MM.1S (cell line): ENCODE results near the gene HDAC9.

Experiments used
- DNase-seq: peaks from one replicate; pipeline ENCODE4 v3.0.0-alpha.2; 2015
- H2AFZ ChIP-seq: fragments of 300-600 bp; sonication (generic); 2 replicates; pipeline ENCODE4 v1.6.0; 2016; ENCODE audit warnings: antibody characterized with exemption, low read length
- H3F3A ChIP-seq: fragments of 300-600 bp; sonication (generic); 2 replicates; pipeline ENCODE4 v1.6.1; 2016; ENCODE audit warnings: mild to moderate bottlenecking, antibody characterized with exemption, low read length, moderate library complexity, mixed read lengths; ENCODE audit not compliant: insufficient read depth
- H3K27ac ChIP-seq: fragments of 300-600 bp; sonication (generic); 2 replicates; pipeline ENCODE4 v1.5.1; 2016; ENCODE audit warnings: mild to moderate bottlenecking, low read length
- H3K27me3 ChIP-seq: fragments of 300-600 bp; sonication (generic); replicated peaks from 2 replicates; pipeline ENCODE4 v1.6.0; 2016; ENCODE audit warnings: low read length; ENCODE audit not compliant: insufficient read depth
- H3K36me3 ChIP-seq: fragments of 300-600 bp; sonication (generic); replicated peaks from 2 replicates; pipeline ENCODE4 v1.6.1; 2016; ENCODE audit warnings: mild to moderate bottlenecking, low read length, mixed read lengths; ENCODE audit not compliant: insufficient read depth
- H3K4me1 ChIP-seq: fragments of 300-600 bp; sonication (generic); 2 replicates; pipeline ENCODE4 v1.6.1; 2016; ENCODE audit warnings: low read length, mixed read lengths
- H3K4me2 ChIP-seq: fragments of 300-600 bp; sonication (generic); 2 replicates; pipeline ENCODE4 v1.6.0; 2016; ENCODE audit warnings: low read depth, low read length
- H3K4me3 ChIP-seq: fragments of 300-600 bp; sonication (generic); 2 replicates; pipeline ENCODE4 v1.5.1; 2016; ENCODE audit warnings: low read length, mixed read lengths
- H3K79me2 ChIP-seq: fragments of 300-600 bp; sonication (generic); 2 replicates; pipeline ENCODE4 v1.6.1; 2016; ENCODE audit warnings: mixed run types, low read length, mixed read lengths
- H3K9ac ChIP-seq: fragments of 300-600 bp; sonication (generic); 2 replicates; pipeline ENCODE4 v1.6.1; 2016; ENCODE audit warnings: low read length, mixed read lengths
- H3K9me2 ChIP-seq: fragments of 300-600 bp; sonication (generic); replicated peaks from 2 replicates; pipeline ENCODE4 v1.6.1; 2016; ENCODE audit warnings: mild to moderate bottlenecking, low read length, mixed read lengths; ENCODE audit not compliant: insufficient read depth
- H3K9me3 ChIP-seq: fragments of 300-600 bp; sonication (generic); replicated peaks from 2 replicates; pipeline ENCODE4 v1.6.1; 2016; ENCODE audit warnings: mild to moderate bottlenecking, low read length, mixed read lengths; ENCODE audit not compliant: insufficient read depth
- H4K20me1 ChIP-seq: fragments of 300-600 bp; sonication (generic); 2 replicates; pipeline ENCODE4 v1.6.1; 2016; ENCODE audit warnings: mild to moderate bottlenecking, low read length, moderate library complexity, mixed read lengths; ENCODE audit not compliant: insufficient read depth
- EZH2 ChIP-seq: fragments of 300-600 bp; sonication (generic); optimal IDR thresholded peaks from 2 replicates; pipeline ENCODE3; 2017; ENCODE audit warnings: low read depth, mild to moderate bottlenecking, antibody characterized with exemption, low read length, mixed read lengths
- EZH2phosphoT487 ChIP-seq: fragments of 300-600 bp; sonication (generic); IDR thresholded peaks from 2 replicates; pipeline ENCODE4 v1.6.1; 2018; ENCODE audit warnings: antibody characterized with exemption, low read length
- TF ChIP-seq, protein P1 (sequence below): fragments of 300-600 bp; sonication (generic); IDR thresholded peaks from 2 replicates; pipeline ENCODE4 v1.5.1; 2016; ENCODE audit warnings: antibody characterized with exemption, low read length, mixed read lengths

The HDAC9 gene

DNA sequence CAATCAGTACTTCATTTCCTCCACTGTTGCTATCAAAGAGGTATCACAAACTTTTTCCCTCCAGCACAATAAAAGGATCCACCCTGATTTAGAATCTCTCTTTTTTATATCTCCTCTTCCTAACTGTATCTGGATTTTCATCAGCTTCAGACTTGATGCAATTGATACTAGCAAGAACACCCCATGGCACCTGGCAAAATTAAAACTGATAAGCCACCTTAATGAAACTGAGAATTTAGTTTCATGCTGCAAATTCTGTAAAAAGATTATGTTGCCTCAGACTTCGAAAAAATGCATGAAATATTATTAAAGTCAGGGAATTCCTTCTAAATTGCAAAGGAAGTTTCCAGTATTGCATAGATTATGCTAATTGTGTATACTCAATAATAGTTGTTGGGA lies 277.0 kb downstream of the HDAC9 start:
- DNase-seq: no peak
- TF ChIP-seq EZH2phosphoT487 (no peak), EZH2 (no peak)
- TF ChIP-seq, protein P1, sequence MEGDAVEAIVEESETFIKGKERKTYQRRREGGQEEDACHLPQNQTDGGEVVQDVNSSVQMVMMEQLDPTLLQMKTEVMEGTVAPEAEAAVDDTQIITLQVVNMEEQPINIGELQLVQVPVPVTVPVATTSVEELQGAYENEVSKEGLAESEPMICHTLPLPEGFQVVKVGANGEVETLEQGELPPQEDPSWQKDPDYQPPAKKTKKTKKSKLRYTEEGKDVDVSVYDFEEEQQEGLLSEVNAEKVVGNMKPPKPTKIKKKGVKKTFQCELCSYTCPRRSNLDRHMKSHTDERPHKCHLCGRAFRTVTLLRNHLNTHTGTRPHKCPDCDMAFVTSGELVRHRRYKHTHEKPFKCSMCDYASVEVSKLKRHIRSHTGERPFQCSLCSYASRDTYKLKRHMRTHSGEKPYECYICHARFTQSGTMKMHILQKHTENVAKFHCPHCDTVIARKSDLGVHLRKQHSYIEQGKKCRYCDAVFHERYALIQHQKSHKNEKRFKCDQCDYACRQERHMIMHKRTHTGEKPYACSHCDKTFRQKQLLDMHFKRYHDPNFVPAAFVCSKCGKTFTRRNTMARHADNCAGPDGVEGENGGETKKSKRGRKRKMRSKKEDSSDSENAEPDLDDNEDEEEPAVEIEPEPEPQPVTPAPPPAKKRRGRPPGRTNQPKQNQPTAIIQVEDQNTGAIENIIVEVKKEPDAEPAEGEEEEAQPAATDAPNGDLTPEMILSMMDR: no peak
- Histone ChIP-seq H3K4me3 (no peak overlapping the region), H3F3A (no peaks in the 10 kb centered on the region), H3K4me2 (no peak overlapping the region), H3K27me3 (no peaks in the 10 kb centered on the region), H3K4me1 (no peaks in the 10 kb centered on the region), H3K36me3 (no peaks in the 10 kb centered on the region), H3K9ac (no peak overlapping the region), H3K27ac (no peak overlapping the region), H4K20me1 (no peaks in the 10 kb centered on the region), H3K9me2 (no peaks in the 10 kb centered on the region), H3K9me3 (no peaks in the 10 kb centered on the region), H3K79me2 (no peaks in the 10 kb centered on the region), H2AFZ (no peak overlapping the region)

GRCh38 chr7:18777314-18777713 lies 281.8 kb downstream of the HDAC9 start:
- no peak overlapping the region for H3K4me2 ChIP-seq
- H4K20me1 ChIP-seq: no peaks in the 10 kb centered on the region
- no peaks in the 10 kb centered on the region for H3K27me3 ChIP-seq
- H3K9ac ChIP-seq: no peak overlapping the region
- no peak overlapping the region for H3K4me3 ChIP-seq
- no peaks in the 10 kb centered on the region for H3F3A ChIP-seq
- no peaks in the 10 kb centered on the region for H3K9me2 ChIP-seq
- no peaks in the 10 kb centered on the region for H3K4me1 ChIP-seq
- no peaks in the 10 kb centered on the region for H3K9me3 ChIP-seq
- no peaks in the 10 kb centered on the region for H3K36me3 ChIP-seq
- H2AFZ ChIP-seq: no peak overlapping the region
- TF ChIP-seq, protein P1: no peak
- no peak for TF ChIP-seq EZH2phosphoT487
- no peak for TF ChIP-seq EZH2
- H3K27ac ChIP-seq: no peak overlapping the region
- no peaks in the 10 kb centered on the region for H3K79me2 ChIP-seq
- DNase-seq: no peak

DNA sequence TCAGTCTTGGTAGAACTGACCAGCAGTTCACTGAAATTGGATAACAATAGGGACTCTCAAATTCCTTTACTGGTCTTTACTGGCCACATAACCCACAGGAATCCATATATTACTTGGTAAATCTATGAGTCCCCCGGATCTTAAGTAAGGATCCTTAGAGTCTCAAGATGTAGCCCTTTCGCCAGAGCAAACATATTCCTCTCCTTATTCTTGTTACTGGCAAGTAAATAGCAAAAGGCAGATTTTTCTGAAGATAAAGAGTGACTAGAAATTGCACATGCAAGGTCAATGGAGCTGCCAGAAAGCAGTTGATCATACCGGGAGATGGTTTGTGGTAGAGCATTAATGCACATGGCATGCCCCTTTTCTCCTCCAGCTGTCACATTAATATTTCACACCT lies 283.0 kb downstream of the HDAC9 start:
- Histone ChIP-seq H3K4me3 (no peak overlapping the region), H3K27ac (no peak overlapping the region)
- TF ChIP-seq, protein P1: no peak
- TF ChIP-seq EZH2phosphoT487: no peak
- no peak for TF ChIP-seq EZH2

More for the DNA sequence above, 283.0 kb downstream of the HDAC9 start:
- H3K9me2 ChIP-seq: no peaks in the 10 kb centered on the region
- no peak for DNase-seq
- no peak overlapping the region for H3K4me2 ChIP-seq
- H3K9me3 ChIP-seq: no peaks in the 10 kb centered on the region
- H3K36me3 ChIP-seq: no peaks in the 10 kb centered on the region
- H3F3A ChIP-seq: no peaks in the 10 kb centered on the region
- no peak overlapping the region for H3K9ac ChIP-seq
- no peaks in the 10 kb centered on the region for H4K20me1 ChIP-seq
- no peaks in the 10 kb centered on the region for H3K79me2 ChIP-seq
- no peaks in the 10 kb centered on the region for H3K27me3 ChIP-seq
- H3K4me1 ChIP-seq: no peaks in the 10 kb centered on the region
- no peak overlapping the region for H2AFZ ChIP-seq
